GM18909 (cell line): Measurements from ENCODE around the gene FCHSD1.
A peak's percentile ranks its signal among the peaks of the same experiment; 100 is the strongest.

ENCODE experiments used
- ATAC-seq: cut with Tn5 transposase; IDR thresholded peaks from one replicate; pipeline ENCODE4 v1.9.1; 2021; ENCODE audit warnings: mild to moderate bottlenecking; ENCODE audit not compliant: unreplicated experiment, poor library complexity

The FCHSD1 gene

GRCh38 chr5:141650851-141651727, at the start of gene FCHSD1:
FCHSD1 (minus strand) TSS chr5:141651418; CDS start chr5:141651368, 50 bp downstream.
- peak; percentile 96 for ATAC-seq

- no peak for ATAC-seq
These were observed 46.4 kb upstream of the FCHSD1 start for GRCh38 chr5:141697586-141697985.

- ATAC-seq: no peak
These were observed 45.2 kb upstream of the FCHSD1 start for GRCh38 chr5:141696431-141696830.

GRCh38 chr5:141695627-141696215, 44.5 kb upstream of the FCHSD1 start:
- ATAC-seq: no peak

GRCh38 chr5:141694479-141694878, 43.3 kb upstream of the FCHSD1 start:
- no peak for ATAC-seq

GRCh38 chr5:141692919-141693725, 41.9 kb upstream of the FCHSD1 start:
- ATAC-seq: no peak

- no peak for ATAC-seq
These were observed 41.3 kb upstream of the FCHSD1 start for GRCh38 chr5:141692533-141692888.

GRCh38 chr5:141691867-141692532, 40.8 kb upstream of the FCHSD1 start:
- ATAC-seq: peak; percentile 93

- ATAC-seq: no peak
These were observed 40.2 kb upstream of the FCHSD1 start for GRCh38 chr5:141691286-141691866.

GRCh38 chr5:141686648-141687416, 35.6 kb upstream of the FCHSD1 start:
- no peak for ATAC-seq

- ATAC-seq: no peak
These were observed 34.4 kb upstream of the FCHSD1 start for GRCh38 chr5:141685591-141685990.

- no peak for ATAC-seq
These were observed 32.5 kb upstream of the FCHSD1 start for GRCh38 chr5:141683596-141684141.

- peak; percentile 45 for ATAC-seq
These were observed 30.8 kb upstream of the FCHSD1 start, which contains the start of gene ARAP3 for GRCh38 chr5:141681695-141682641. ARAP3 (minus strand) TSS chr5:141682230; CDS start chr5:141680486, 1,744 bp downstream.

GRCh38 chr5:141681295-141681694, 30.1 kb upstream of the FCHSD1 start:
- no peak for ATAC-seq

- no peak for ATAC-seq
These were observed 29.6 kb upstream of the FCHSD1 start for GRCh38 chr5:141680751-141681201.

- ATAC-seq: no peak
These were observed 29.0 kb upstream of the FCHSD1 start for GRCh38 chr5:141680178-141680577.

- ATAC-seq: no peak
These were observed 26.2 kb upstream of the FCHSD1 start for GRCh38 chr5:141677415-141677814.

GRCh38 chr5:141675672-141676071, 24.5 kb upstream of the FCHSD1 start:
- no peak for ATAC-seq
